HG02588 (cell line): ENCODE measurements around the gene COL4A4.
"Not testable (repeated sequence)": the region's sequence is repeated elsewhere in the genome, so short reads cannot be mapped to it uniquely, and the experiment has no call there.

ENCODE experiments used
- ATAC-seq: cut with Tn5 transposase; IDR thresholded peaks from one replicate; pipeline ENCODE4 v1.9.1; 2021; ENCODE audit warnings: mild to moderate bottlenecking, moderate library complexity; ENCODE audit not compliant: unreplicated experiment

COL4A4 gene

DNA sequence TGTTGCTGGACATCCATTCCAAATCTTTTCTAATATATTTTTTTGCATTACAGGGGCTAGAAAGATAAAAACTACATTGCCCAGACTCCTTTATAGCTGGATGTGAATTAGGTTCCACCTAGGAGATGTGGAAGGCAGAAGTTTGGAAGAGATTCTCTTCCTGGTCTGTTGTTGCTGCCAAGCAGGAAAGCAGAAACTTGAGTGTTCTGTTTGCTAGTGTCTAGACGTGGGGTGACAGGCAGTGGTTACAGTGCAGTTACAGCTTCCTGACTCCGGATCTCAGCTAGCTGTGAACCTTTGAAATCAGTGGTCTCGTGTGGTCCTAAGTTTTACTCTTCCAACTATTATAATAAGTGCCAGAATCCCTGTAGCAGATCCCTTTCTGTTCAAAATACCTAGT, 46.2 kb downstream of the COL4A4 start:
- no peak for ATAC-seq

- ATAC-seq = peak; percentile 78
These were observed 47.0 kb downstream of the COL4A4 start for GRCh38 chr2:227117027-227117426.

DNA sequence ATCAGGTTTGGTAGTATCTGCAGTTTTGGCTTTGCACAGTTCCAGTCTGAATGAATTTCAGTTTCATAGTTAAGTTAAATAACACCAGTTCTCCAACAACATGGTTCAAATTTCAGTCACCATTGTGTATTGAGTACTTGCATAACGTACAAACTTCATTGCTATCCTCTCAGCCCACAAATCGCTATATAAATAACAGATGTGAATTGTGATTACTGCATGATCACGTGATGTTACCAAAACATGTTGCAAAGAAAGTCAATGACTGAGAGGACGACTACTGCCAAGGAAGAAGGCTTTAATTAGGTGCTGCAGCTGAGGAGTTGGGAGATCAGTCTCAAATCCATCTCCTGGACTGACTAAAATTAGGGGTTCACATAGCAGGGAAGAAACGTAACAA, 48.2 kb downstream of the COL4A4 start:
- ATAC-seq = no peak

- ATAC-seq = no peak
These were observed 56.9 kb downstream of the COL4A4 start for GRCh38 chr2:227106845-227107759.

DNA sequence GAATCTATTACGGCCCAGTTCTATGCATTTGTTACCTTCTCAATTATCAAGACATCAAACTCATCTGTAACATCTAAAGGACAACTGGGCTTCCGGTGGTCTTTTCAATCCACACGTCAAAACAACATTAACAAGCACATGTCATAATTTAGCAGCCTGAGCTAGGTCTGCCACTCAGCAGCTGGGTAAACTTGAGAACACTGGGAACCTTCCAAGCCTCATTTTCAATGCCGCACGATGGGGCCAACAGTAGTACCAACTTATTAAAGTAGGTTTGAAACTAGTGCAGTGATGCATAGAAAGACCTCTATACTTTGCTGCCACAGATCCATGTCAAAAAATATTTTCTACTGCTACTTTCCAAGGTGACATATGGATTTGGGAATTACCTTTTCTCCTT, 60.4 kb downstream of the COL4A4 start:
- no peak for ATAC-seq

GRCh38 chr2:227099340-227099739, 64.7 kb downstream of the COL4A4 start:
- ATAC-seq = no peak

DNA sequence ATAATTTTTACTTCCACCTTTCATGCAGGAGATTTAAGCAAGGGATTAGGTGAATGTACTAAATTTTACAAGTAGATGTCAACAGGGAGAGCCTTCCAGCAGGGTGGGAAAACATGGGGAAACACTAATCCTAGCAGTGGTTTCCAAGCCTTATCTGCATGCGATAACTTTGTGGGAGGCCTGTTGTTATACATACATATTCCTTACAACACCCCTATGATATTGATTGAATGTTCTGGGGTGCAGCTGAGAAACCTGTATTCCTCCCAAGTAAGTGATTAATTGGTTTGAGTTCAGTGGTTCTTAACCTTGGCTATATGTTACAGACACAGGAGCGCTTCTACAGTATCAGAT, 65.9 kb downstream of the COL4A4 start:
- no peak for ATAC-seq

- no peak for ATAC-seq
These were observed 66.4 kb downstream of the COL4A4 start for GRCh38 chr2:227097495-227098161.

DNA sequence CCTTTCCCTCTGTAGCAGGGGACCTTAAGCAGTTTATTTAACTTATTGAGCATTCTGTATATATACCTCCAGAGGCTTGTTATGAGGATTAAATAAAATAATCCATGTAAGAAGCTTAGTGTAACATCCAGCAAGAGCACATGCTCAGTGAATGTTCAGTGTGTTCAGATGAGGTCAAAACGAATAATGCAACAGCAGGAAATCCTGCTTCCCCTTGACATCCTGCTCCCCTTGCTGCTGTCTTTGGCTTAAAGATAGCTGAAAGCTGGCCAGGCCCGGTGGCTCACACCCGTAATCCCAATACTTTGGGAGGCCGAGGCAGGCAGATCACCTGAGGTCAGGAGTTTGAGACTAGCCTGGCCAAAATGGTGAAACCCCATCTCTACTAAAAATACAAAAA, 68.7 kb downstream of the COL4A4 start:
- ATAC-seq = no peak

GRCh38 chr2:227082286-227082685, 81.7 kb downstream of the COL4A4 start:
- ATAC-seq = peak; percentile 99

- no peak for ATAC-seq
These were observed 84.3 kb downstream of the COL4A4 start for GRCh38 chr2:227079726-227080125.

- ATAC-seq = not testable (repeated sequence)
These were observed 98.9 kb downstream of the COL4A4 start for GRCh38 chr2:227065065-227065464.

DNA sequence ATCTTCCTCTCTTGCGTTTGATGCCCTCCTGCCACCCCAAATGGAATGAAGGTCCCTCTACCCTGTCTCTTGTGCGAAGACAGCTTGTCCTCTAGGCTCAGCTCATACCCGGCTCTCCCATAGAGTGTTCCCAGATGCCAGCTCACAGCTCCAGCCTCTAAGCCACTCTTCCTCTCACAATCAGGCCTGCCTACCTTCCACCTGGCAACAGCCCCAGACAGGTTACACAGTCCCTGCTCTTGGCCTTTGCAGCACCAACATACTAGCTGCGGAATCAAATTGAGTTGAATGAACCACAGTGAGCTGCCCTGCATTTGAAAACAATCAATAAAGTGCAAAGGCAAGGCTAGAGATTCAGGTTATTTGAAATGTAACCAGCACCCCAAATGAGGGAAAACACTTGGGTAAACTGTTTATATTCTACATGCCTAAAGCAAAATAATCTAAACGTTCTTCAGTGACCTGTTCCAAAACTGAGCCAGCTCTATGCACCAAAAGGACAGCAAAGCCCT, 105.1 kb downstream of the COL4A4 start:
- ATAC-seq = no peak

DNA sequence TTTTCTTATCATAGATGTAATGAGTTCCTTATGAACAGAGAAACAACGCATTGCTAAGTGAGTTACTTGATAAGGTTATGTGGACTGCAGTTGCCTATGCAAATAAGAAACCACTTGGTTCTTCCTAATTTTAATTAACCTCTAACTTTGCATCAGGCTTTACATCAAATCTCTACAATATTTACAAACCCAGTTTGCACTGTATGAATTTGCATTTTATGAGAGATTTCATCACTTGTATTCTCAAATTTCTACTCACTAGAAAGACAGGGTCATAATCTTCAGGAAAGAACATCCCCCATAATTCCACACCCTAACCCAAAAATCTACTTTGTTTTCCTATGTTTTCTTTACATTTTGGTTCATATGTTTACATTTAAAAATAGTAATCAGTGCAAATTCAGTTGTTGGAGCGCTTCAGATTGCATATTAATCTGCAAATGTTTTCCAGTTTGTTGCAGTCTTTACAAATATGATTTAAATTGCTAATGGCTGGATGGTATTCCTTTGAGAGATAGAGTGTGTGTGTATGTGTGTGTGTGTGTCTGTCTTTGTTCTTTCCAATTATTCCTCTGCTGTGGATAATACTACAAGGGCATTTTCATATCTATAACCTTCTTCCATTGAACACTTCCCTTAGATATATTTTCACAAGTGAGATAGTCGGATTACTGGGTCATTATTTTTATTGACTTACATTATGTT, 106.1 kb downstream of the COL4A4 start:
- ATAC-seq = no peak

GRCh38 chr2:227057060-227057459, 106.9 kb downstream of the COL4A4 start:
- no peak for ATAC-seq

DNA sequence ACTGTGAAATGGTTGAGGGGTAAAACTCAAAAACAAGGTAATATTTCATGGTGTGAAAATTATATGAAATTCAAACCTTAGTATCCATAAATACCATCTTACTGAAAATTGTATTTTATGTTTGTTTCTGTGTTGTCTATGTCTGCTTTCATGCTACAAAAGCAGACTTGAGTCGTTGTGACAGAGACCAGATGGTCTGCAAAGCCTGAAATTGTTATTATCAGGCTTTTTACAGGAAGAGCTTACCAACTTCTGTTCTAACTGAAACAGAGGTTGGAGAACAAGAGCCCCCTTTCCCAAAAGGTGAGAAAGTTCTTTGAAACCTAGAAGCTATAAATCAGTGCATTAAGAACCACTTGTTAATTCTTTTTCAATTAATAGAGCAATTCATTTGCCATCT, 110.0 kb downstream of the COL4A4 start:
- no peak for ATAC-seq

DNA sequence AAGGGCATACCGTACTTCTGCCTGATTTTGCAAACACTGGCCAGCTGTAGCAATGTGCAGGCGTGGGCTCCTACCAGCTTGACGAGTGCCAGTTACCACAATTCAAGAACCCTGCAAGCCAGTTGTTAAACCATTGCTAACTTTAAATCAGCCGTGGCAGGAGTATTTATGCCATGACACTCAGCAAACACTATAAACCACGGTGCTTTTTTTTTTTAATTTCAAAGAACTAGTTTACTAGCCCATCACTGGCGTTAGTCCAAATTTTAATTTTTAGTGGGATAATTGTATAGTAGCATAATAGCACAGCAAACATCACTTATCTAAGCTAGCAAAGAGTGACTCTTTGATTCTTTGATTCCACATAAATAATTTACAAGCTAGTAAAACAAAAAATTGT, 111.1 kb downstream of the COL4A4 start:
- no peak for ATAC-seq

- no peak for ATAC-seq
These were observed 120.0 kb downstream of the COL4A4 start for GRCh38 chr2:227043981-227044380.

DNA sequence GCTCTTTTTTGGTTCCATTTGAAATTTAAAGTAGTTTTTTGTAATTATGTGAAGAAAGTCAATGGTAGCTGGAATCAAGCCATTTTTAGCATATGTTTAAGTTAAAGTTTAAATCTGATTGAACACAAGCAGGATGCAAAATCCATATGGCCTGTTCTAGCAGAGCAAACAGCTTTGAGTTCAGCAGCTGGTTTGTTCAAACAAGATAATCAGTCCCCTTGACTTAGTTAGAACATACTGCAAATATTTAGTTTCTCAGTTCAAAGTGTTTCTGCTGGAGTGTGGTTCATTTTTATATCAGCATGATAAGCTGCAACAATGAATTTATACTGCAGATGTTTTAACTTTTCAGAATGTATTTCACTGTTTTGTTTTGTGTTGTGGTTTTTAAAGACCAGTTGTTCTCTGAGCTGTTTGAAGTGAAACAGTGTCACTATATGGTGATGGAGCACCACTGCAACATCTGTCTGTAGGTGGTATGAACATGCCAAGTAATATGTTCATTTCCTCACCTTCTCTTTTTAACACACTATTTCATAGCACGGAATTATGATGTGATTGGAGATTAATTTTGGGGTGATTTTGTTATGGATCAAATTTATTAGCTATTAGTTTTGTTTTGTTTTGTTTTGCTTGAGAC, 125.3 kb downstream of the COL4A4 start:
- ATAC-seq = no peak

- ATAC-seq = no peak
These were observed 127.5 kb downstream of the COL4A4 start for GRCh38 chr2:227036527-227036926.
